ENCODE measurements around the gene NUAK1.

Gene NUAK1

DNA sequence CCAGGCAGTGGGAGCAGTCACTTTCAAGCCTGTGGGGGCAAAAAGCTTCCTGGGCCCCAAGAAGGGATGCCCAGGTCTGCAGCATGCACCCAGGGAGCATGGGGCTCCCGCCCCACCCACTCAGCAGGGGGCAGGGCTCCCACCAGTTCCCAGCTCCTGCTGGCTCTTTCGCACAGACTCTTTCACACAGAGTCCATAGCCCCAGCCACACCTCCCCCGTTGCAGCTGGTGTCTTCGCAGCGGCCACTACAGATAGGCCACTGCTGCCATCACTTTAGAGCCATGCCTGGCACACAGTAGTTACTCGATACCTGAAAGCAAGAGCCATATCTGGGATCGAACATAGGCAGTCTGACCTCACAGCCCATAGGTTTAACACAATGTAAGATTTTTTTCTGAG, 98.2 kb downstream of the NUAK1 start:
- Histone ChIP-seq H3K4me1 (ENCODE audit: low read depth, poor library complexity, severe bottlenecking) (no peaks in the 10 kb centered on the region), H3K4me2 (no peak overlapping the region), H3K4me3 (IDR thresholded peaks at IDR 0.05; ENCODE audit: insufficient read depth, low read depth, low read length) (no peak overlapping the region), H3K27ac (no peak overlapping the region), H3K79me2 (ENCODE audit: insufficient read depth, low read depth) (no peaks in the 10 kb centered on the region), H3K27me3 (ENCODE audit: insufficient read depth, low read depth) (no peaks in the 10 kb centered on the region), H2AFZ (ENCODE audit: low read depth) (no peak overlapping the region), H4K20me1 (ENCODE audit: insufficient read depth) (no peaks in the 10 kb centered on the region), H3K9ac (no peak overlapping the region), H3K36me3 (ENCODE audit: insufficient read depth) (no peaks in the 10 kb centered on the region)
- TF ChIP-seq, protein P1, sequence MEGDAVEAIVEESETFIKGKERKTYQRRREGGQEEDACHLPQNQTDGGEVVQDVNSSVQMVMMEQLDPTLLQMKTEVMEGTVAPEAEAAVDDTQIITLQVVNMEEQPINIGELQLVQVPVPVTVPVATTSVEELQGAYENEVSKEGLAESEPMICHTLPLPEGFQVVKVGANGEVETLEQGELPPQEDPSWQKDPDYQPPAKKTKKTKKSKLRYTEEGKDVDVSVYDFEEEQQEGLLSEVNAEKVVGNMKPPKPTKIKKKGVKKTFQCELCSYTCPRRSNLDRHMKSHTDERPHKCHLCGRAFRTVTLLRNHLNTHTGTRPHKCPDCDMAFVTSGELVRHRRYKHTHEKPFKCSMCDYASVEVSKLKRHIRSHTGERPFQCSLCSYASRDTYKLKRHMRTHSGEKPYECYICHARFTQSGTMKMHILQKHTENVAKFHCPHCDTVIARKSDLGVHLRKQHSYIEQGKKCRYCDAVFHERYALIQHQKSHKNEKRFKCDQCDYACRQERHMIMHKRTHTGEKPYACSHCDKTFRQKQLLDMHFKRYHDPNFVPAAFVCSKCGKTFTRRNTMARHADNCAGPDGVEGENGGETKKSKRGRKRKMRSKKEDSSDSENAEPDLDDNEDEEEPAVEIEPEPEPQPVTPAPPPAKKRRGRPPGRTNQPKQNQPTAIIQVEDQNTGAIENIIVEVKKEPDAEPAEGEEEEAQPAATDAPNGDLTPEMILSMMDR (conservative IDR thresholded peaks at IDR 0.05; ENCODE audit: low read depth, low read length), result no peak

DNA sequence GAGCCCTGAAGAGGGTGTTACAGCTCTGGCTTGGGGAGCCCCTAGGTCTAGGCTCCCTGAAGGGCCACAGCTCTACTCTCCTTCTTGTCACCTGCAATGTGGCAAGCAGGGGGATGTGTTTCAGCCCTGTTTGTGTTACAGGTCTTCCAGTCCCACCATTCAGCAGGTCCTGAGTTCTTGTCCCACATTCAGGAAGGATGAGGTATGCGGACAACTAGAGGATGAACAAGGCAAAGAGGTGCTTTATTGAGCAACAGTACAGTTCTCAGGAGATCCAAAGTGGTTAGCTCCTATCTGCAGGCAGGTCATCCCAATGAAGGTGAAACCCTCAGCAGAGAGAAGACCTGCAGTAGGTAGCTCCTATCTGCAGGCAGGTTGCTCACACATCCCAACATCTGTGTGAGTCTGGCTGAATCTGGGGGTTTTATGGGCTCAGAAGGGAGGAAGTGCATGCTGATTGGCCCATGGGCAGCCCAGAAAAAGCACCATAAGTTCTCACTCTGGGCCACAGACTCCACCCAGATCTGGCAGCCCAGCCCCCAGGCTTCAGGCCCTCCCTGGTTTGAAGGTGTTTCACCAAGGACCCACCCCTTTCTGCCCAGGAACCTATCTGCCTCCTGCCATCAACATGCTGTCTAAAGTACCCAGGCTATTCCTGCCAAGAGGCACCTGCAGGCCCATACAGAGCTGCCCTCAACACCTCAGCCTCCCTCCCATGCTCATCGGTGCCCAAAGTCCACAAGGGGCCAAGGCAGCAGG, 98.9 kb downstream of the NUAK1 start:
- Histone ChIP-seq H3K27me3 (ENCODE audit: insufficient read depth, low read depth) (no peaks in the 10 kb centered on the region), H3K4me1 (ENCODE audit: low read depth, poor library complexity, severe bottlenecking) (no peaks in the 10 kb centered on the region), H3K79me2 (ENCODE audit: insufficient read depth, low read depth) (no peaks in the 10 kb centered on the region), H3K36me3 (ENCODE audit: insufficient read depth) (no peaks in the 10 kb centered on the region), H4K20me1 (ENCODE audit: insufficient read depth) (no peaks in the 10 kb centered on the region), H3K9ac (no peak overlapping the region), H2AFZ (ENCODE audit: low read depth) (no peak overlapping the region), H3K4me3 (IDR thresholded peaks at IDR 0.05; ENCODE audit: insufficient read depth, low read depth, low read length) (no peak overlapping the region), H3K27ac (no peak overlapping the region), H3K4me2 (no peak overlapping the region)
- TF ChIP-seq, protein P1 (conservative IDR thresholded peaks at IDR 0.05; ENCODE audit: low read depth, low read length), result no peak

DNA sequence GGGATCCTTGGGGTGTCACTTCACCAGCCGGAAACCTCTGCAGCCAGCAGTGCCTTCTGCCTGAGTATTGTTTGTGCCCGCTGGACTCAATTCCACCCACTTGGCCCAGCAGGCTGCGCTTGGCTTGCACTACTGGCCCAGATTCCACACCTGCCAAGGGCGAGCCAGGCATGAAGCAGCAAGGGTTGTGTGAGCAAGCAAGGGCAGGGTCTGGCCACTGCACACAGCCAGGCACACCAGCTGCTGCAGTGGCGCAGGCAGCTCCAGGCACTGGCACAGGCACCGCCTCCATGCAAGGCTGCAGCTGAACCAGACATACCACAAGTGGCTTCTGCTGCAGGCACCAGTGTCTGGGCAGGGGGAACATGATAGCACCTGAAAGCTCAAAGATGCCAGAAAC, 99.5 kb downstream of the NUAK1 start:
- no peaks in the 10 kb centered on the region for H4K20me1 ChIP-seq (ENCODE audit: insufficient read depth)
- no peak overlapping the region for H3K4me2 ChIP-seq
- no peak overlapping the region for H3K27ac ChIP-seq
- no peaks in the 10 kb centered on the region for H3K27me3 ChIP-seq (ENCODE audit: insufficient read depth, low read depth)
- no peaks in the 10 kb centered on the region for H3K79me2 ChIP-seq (ENCODE audit: insufficient read depth, low read depth)
- TF ChIP-seq, protein P1 (conservative IDR thresholded peaks at IDR 0.05; ENCODE audit: low read depth, low read length), result no peak
- no peak overlapping the region for H2AFZ ChIP-seq (ENCODE audit: low read depth)
- H3K4me1 ChIP-seq (ENCODE audit: low read depth, poor library complexity, severe bottlenecking), result no peaks in the 10 kb centered on the region
- H3K9ac ChIP-seq, result no peak overlapping the region
- no peaks in the 10 kb centered on the region for H3K36me3 ChIP-seq (ENCODE audit: insufficient read depth)
- no peak overlapping the region for H3K4me3 ChIP-seq (IDR thresholded peaks at IDR 0.05; ENCODE audit: insufficient read depth, low read depth, low read length)

DNA sequence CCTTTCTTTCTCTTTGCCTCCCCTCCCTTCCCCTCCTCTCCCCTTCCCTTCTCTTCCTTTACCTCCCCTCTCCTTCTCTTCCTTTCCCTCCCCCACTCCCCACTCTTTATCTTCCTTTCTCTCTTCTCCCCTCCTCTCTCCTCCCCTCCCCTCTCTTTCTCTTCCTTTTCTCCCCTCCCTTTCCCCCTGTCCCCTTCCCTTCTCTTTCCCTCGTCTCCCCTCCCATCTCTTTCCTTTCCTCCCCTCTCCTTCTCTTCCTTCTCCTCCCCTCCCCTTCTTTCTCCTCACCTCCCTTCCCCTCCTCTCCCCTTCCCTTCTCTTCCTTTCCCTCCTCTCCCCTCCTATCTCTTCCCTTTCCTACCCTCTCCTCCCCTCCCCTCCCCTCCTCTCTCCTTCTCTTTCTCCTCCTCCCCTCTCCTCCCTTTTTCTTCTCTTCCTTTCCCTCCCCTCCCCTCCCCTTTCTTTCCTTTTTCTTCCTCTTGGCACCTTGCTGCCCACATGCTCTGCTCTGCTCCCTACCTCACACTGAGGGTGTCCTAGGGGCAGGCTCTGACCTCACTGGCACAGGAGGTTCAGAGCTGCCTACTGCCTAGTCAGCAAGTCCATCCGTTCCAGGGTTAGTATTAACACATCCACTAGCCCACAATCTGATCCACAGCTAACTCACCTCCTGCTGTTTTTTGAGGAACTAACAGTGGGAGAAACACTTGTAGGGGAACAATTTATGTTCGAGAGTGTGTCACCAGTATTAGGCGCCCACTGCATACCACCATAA, 101.0 kb downstream of the NUAK1 start:
- no peaks in the 10 kb centered on the region for H4K20me1 ChIP-seq (ENCODE audit: insufficient read depth)
- no peak overlapping the region for H3K4me3 ChIP-seq (IDR thresholded peaks at IDR 0.05; ENCODE audit: insufficient read depth, low read depth, low read length)
- H3K27ac ChIP-seq, result no peak overlapping the region
- no peak overlapping the region for H3K9ac ChIP-seq
- H2AFZ ChIP-seq (ENCODE audit: low read depth), result no peak overlapping the region
- H3K27me3 ChIP-seq (ENCODE audit: insufficient read depth, low read depth), result no peaks in the 10 kb centered on the region
- no peaks in the 10 kb centered on the region for H3K79me2 ChIP-seq (ENCODE audit: insufficient read depth, low read depth)
- no peaks in the 10 kb centered on the region for H3K4me1 ChIP-seq (ENCODE audit: low read depth, poor library complexity, severe bottlenecking)
- H3K36me3 ChIP-seq (ENCODE audit: insufficient read depth), result no peaks in the 10 kb centered on the region
- TF ChIP-seq, protein P1 (conservative IDR thresholded peaks at IDR 0.05; ENCODE audit: low read depth, low read length), result no peak
- H3K4me2 ChIP-seq, result no peak overlapping the region

Data from KMS-11 (cell line).